OCI-LY1 (cell line): ENCODE data around the gene PIAS4.

Experiments used
- H2AFZ ChIP-seq: fragments of 200-600 bp; sonication (generic), shearing (Covaris generic); 2 replicates; pipeline ENCODE4 v1.6.0; 2014; ENCODE audit warnings: antibody characterized with exemption, mild to moderate bottlenecking, low read length
- H3F3A ChIP-seq: fragments of 200-600 bp; sonication (generic), shearing (Covaris generic); 2 replicates; pipeline ENCODE4 v1.6.0; 2014; ENCODE audit warnings: mild to moderate bottlenecking, antibody characterized with exemption, low read length, moderate library complexity; ENCODE audit not compliant: insufficient read depth
- H3K27ac ChIP-seq: fragments of 200-600 bp; sonication (generic); 2 replicates; pipeline ENCODE4 v1.5.1; 2014; ENCODE audit warnings: low read length, mixed run types, mild to moderate bottlenecking, low read depth; ENCODE audit not compliant: poor library complexity, severe bottlenecking
- H3K27me3 ChIP-seq: fragments of 200-600 bp; sonication (generic); 2 replicates; pipeline ENCODE4 v1.6.0; 2014; ENCODE audit warnings: antibody characterized with exemption, mild to moderate bottlenecking, low read length, moderate library complexity; ENCODE audit not compliant: insufficient read depth
- H3K36me3 ChIP-seq: fragments of 200-600 bp; sonication (generic); 2 replicates; pipeline ENCODE4 v1.6.1; 2014; ENCODE audit warnings: mild to moderate bottlenecking, antibody characterized with exemption, low read length, moderate library complexity, mixed read lengths; ENCODE audit not compliant: insufficient read depth
- H3K4me1 ChIP-seq: fragments of 200-600 bp; sonication (generic); 2 replicates; pipeline ENCODE4 v1.5.1; 2014; ENCODE audit warnings: mild to moderate bottlenecking, low read length, moderate library complexity; ENCODE audit not compliant: insufficient read depth, severe bottlenecking
- H3K4me2 ChIP-seq: fragments of 200-600 bp; sonication (generic), shearing (Covaris generic); 2 replicates; pipeline ENCODE4 v1.6.1; 2014; ENCODE audit warnings: low read length
- H3K4me3 ChIP-seq: fragments of 200-600 bp; sonication (generic); 2 replicates; pipeline ENCODE4 v1.5.1; 2014; ENCODE audit warnings: low read length, low read depth, mild to moderate bottlenecking, mixed read lengths; ENCODE audit not compliant: poor library complexity, severe bottlenecking
- H3K79me2 ChIP-seq: fragments of 200-600 bp; shearing (Covaris generic); 2 replicates; pipeline ENCODE4 v1.6.1; 2016; ENCODE audit warnings: mixed run types, low read length, mixed read lengths; ENCODE audit not compliant: insufficient read depth
- H3K9ac ChIP-seq: fragments of 200-600 bp; sonication (generic), shearing (Covaris generic); 2 replicates; pipeline ENCODE4 v1.6.1; 2014; ENCODE audit warnings: mild to moderate bottlenecking, low read length, mixed read lengths
- H3K9me2 ChIP-seq: fragments of 200-600 bp; sonication (generic), shearing (Covaris generic); 2 replicates; pipeline ENCODE4 v1.6.1; 2014; ENCODE audit warnings: low read depth, mild to moderate bottlenecking, low read length, mixed read lengths
- H3K9me3 ChIP-seq: fragments of 200-600 bp; shearing (Covaris generic); 2 replicates; pipeline ENCODE4 v1.6.1; 2014; ENCODE audit warnings: low read length, mixed read lengths
- H4K20me1 ChIP-seq: fragments of 200-600 bp; sonication (generic), shearing (Covaris generic); 2 replicates; pipeline ENCODE4 v1.6.0; 2016; ENCODE audit warnings: mild to moderate bottlenecking, low read length; ENCODE audit not compliant: insufficient read depth
- EZH2 ChIP-seq: fragments of 200-600 bp; sonication (generic), shearing (Covaris generic); IDR thresholded peaks from 2 replicates; pipeline ENCODE4 v1.8.0; 2017; ENCODE audit warnings: borderline replicate concordance, mixed run types, mild to moderate bottlenecking, antibody characterized with exemption, low read length, moderate library complexity, mixed read lengths
- TF ChIP-seq, protein P1 (sequence below): fragments of 200-600 bp; sonication (generic), shearing (Covaris generic); IDR thresholded peaks from 2 replicates; pipeline ENCODE4 v1.5.1; 2017; ENCODE audit warnings: mild to moderate bottlenecking, antibody characterized with exemption, low read length, moderate library complexity, mixed read lengths

PIAS4 gene

GRCh38 chr19:4044990-4045465, 37.5 kb downstream of the PIAS4 start:
- H2AFZ ChIP-seq = no peak overlapping the region
- no peaks in the 10 kb centered on the region for H4K20me1 ChIP-seq
- H3F3A ChIP-seq = no peaks in the 10 kb centered on the region
- no peaks in the 10 kb centered on the region for H3K9me2 ChIP-seq
- no peak overlapping the region for H3K9ac ChIP-seq
- H3K4me2 ChIP-seq = no peak overlapping the region
- H3K4me1 ChIP-seq = no peaks in the 10 kb centered on the region
- H3K79me2 ChIP-seq = peaks cover 6% of the 10 kb centered on the region; the same call in 1 of the 2 replicates
- H3K36me3 ChIP-seq = peaks cover 49% of the 10 kb centered on the region
- no peak overlapping the region for H3K27ac ChIP-seq
- TF ChIP-seq, protein P1, sequence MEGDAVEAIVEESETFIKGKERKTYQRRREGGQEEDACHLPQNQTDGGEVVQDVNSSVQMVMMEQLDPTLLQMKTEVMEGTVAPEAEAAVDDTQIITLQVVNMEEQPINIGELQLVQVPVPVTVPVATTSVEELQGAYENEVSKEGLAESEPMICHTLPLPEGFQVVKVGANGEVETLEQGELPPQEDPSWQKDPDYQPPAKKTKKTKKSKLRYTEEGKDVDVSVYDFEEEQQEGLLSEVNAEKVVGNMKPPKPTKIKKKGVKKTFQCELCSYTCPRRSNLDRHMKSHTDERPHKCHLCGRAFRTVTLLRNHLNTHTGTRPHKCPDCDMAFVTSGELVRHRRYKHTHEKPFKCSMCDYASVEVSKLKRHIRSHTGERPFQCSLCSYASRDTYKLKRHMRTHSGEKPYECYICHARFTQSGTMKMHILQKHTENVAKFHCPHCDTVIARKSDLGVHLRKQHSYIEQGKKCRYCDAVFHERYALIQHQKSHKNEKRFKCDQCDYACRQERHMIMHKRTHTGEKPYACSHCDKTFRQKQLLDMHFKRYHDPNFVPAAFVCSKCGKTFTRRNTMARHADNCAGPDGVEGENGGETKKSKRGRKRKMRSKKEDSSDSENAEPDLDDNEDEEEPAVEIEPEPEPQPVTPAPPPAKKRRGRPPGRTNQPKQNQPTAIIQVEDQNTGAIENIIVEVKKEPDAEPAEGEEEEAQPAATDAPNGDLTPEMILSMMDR = no peak
- TF ChIP-seq EZH2 = no peak
- no peaks in the 10 kb centered on the region for H3K27me3 ChIP-seq
- no peak overlapping the region for H3K4me3 ChIP-seq
- H3K9me3 ChIP-seq = no peaks in the 10 kb centered on the region

DNA sequence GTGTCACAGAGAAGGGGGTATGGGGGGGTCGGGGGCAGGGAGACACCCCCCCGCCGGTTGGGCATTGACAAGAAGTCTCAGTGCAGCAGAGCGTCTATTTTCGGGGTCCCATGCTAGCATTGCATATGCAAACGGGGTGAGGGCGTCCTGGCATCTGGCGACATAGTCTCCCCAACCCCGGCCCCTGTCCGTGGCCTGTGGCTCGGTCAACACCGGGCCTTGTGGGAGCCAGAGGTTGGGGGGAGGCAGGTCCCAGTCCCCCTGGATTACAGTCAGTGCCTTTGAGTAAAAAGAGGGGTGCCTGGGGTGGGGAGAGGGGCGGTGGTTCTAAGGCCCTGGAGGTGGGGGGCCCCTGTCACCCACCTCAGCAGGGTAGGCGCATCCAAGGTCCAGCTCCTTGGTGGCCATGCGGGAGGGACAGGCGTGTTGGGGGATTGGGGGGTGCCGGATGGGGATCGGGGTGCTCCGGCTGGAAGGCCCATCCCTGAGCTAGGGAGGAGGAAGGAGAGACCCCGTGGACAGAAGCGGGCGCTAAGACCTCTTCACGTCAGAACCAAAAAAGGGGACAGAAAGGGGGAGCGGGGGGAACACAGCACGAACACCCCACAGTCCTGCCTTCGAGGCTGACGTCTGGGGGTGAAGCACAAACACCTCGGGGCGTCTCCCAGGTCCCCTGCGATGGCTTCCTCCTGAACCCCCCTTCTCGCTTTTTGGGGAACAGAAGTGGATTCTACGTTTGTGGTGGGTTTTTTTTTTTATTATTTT, 38.2 kb downstream of the PIAS4 start:
- Histone ChIP-seq H3K27ac (no peak overlapping the region), H3K79me2 (peaks cover 6% of the 10 kb centered on the region; the same call in 1 of the 2 replicates), H3K4me1 (no peaks in the 10 kb centered on the region), H3K4me2 (no peak overlapping the region), H4K20me1 (no peaks in the 10 kb centered on the region), H3K9me2 (no peaks in the 10 kb centered on the region), H3K27me3 (no peaks in the 10 kb centered on the region), H3K36me3 (peaks cover 55% of the 10 kb centered on the region), H3K4me3 (no peak overlapping the region), H3F3A (no peaks in the 10 kb centered on the region), H3K9me3 (no peaks in the 10 kb centered on the region), H3K9ac (no peak overlapping the region), H2AFZ (no peak overlapping the region)
- TF ChIP-seq EZH2 = no peak
- TF ChIP-seq, protein P1 = no peak

- H3K4me3 ChIP-seq = no peak overlapping the region
- H4K20me1 ChIP-seq = no peaks in the 10 kb centered on the region
- no peaks in the 10 kb centered on the region for H3K27me3 ChIP-seq
- peaks cover 10% of the 10 kb centered on the region for H3K79me2 ChIP-seq
- no peaks in the 10 kb centered on the region for H3K9me2 ChIP-seq
- no peaks in the 10 kb centered on the region for H3K4me1 ChIP-seq
- H3K36me3 ChIP-seq = peaks cover 59% of the 10 kb centered on the region
- TF ChIP-seq EZH2 = no peak
- TF ChIP-seq, protein P1 = no peak
- no peaks in the 10 kb centered on the region for H3F3A ChIP-seq
- H3K4me2 ChIP-seq = no peak overlapping the region
- H3K9ac ChIP-seq = no peak overlapping the region
- no peak overlapping the region for H2AFZ ChIP-seq
- no peak overlapping the region for H3K27ac ChIP-seq
- H3K9me3 ChIP-seq = no peaks in the 10 kb centered on the region
Observed at GRCh38 chr19:4046362-4046691, 38.8 kb downstream of the PIAS4 start.
